Stimulated activated CD8-positive, alpha-beta memory T cell treated with anti-CD3 and anti-CD28 coated beads, Interleukin-15, amount 100 ng/mL, for 24 hours (primary cell): ENCODE measurements around the gene SLC16A1.
A peak's percentile ranks its signal among the peaks of the same experiment; 100 is the strongest.
"Not testable (repeated sequence)": the region's sequence is repeated elsewhere in the genome, so short reads cannot be mapped to it uniquely, and the experiment has no call there.

Experiments
- DNase-seq: peaks from one replicate; pipeline ENCODE4 v3.0.0-alpha.2; 2020; ENCODE audit warnings: low read depth

Gene SLC16A1

DNA sequence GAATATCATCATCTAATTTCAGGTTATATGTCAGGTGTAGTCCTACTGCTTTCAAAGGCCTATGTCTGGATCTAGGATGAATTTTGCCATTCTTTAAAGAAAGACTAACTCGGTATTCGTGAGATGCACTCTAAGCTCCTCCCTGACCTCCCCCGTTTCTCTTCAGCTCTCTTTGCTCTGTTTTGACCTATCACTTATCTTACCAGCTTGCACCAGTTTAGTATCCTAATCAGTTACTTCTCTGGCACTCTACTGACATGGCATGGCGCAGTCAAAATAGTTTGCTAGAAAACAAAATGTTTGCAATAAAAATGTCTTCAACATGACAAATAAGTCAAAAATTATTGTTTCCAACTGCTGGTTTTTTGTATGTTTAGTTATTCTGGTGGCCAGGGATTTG, 8.4 kb upstream of the SLC16A1 start:
- DNase-seq, result no peak

DNA sequence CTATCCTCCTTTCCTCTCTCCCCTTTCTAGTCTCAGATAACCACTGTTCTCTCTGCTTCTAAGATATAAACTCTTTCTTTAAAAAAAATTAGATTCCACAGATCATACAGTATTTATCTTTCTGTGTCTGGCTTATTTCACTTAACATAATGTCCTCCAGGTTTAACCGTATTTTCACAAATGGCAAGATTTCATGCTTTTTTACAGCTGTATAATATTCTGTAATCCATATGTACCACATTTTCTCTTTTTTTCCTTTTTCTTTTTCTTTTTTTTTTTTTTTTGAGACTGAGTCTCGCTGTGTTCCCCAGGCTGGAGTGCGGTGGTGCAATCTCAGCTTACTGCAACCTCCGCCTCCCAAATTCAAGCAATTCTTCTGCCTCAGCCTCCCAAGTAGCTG, 5.1 kb upstream of the SLC16A1 start:
- no peak for DNase-seq

GRCh38 chr1:112960384-112960783, 4.4 kb upstream of the SLC16A1 start:
- no peak for DNase-seq

DNA sequence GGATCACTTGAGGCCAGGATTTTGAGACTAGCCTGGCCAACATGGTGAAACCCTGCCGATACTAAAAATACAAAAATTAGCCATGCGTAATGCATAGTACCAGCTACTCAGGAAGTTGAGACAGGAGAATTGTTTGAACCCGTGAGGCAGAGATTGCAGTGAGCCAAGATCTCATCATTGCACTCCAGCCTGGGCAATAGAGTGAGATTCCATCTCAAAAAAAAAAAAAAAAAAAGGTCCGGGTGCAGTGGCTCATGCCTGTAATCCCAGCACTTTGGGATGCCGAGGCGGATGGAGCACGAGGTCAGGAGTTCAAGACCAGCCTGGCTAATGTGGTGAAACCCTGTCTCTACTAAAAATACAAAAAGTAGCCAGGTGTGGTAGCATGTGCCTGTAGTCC, 2.2 kb upstream of the SLC16A1 start:
- not testable (repeated sequence) for DNase-seq

DNA sequence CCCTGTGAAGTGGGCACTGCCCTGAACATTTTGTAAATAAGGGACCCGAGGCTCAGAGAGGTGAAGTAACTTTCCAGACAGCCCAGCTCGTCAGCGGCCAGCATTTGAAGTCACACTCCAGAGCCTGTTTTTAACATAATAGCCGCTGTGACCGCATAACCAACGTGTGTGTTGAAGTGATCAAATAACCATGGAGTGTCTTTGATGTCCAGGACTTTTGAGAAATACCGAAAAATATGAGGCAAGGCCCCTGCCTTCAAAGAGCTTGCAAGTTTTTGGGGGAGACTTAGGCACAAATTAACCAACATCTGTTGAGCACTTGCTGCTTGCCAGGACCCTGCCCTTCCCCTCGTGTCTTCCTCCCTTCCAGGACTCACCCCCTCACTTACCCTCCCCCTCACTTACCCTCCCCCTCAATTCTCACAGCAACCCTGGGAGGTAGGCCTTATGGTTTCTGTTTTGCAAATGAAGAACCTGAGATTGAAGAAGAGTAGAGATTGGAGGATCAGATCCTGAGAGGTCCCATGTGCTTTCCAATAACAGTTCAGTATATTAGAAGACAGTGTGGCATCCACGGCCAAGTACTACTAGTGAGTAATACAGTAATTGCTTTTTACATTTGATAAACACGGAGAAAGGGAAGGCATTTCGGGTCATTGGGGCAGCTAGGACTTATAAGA, 1.3 kb upstream of the SLC16A1 start:
- DNase-seq, result peak; percentile 2

GRCh38 chr1:112956544-112957132, 642 bp upstream of the SLC16A1 start:
- DNase-seq, result no peak

- peak; percentile 16 for DNase-seq
Measured at GRCh38 chr1:112954945-112955772, 837 bp downstream of the SLC16A1 start.

DNA sequence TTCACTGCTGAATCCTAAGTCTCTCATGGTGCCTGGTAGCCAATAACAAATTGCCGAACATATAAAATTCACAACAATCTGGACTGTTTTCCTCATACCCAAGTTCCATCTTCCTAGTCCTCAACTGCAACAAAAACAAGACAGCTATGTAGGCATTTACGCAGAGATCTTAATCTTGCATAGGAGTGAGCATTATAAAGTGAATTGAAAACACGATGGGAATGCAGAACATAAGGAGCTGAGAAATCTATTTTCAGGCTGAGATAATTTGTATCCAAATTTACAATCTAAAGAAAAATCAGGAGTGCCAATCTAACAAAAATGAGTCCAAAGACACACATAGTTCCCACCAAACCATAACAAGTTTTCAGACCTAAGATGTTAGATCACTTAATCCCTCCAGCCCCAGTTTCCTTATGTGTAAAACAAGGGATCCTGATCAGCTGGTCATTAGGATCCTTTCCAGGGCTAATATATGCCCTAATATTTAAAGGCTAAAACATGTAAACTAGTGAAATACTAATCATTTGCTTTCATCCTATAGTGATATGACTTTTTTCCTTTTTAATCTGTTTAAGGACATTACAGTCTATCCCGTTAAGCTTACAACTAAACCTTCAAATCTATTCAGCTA, 1.9 kb downstream of the SLC16A1 start:
- DNase-seq, result no peak

GRCh38 chr1:112950426-112950825, 5.6 kb downstream of the SLC16A1 start:
- DNase-seq, result no peak

DNA sequence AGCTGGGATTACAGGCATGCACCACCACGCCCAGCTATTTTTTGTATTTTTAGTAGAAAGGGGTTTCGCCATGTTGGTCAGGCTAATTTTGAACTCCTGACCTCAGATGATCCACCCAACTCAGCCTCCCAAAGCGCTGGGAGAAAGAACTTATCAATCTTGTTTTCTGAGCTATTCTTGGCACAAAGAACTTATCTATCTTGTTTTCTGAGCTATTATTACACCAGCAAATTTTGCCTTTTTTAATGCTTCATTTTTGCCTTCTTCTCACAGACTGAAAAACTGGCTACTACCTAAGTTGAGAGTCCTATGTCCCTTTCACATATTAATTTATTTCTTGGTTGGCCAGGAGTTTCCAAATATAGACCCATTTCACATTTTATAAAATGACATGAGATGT, 9.3 kb downstream of the SLC16A1 start:
- no peak for DNase-seq

DNA sequence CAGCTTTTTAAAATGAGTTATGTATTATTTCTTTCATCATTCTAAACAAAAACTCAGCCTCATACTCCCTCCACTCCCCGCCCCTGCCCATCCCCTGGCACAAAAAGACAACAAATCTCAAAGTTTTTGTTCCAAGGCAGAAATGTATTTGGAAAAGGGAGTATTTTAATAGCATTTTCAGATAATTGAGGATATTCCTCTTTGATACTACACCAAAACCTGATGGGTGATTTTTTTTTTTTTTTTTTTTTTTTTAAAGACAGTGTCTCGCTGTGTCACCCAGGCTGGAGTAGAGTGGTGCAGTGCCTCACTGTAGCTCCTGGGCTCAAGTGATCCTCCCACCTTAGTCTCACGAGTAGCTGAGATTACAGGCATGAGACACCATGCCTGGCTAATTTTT, 16.2 kb downstream of the SLC16A1 start:
- DNase-seq, result no peak

- no peak for DNase-seq
Measured at GRCh38 chr1:112938210-112938609, 17.8 kb downstream of the SLC16A1 start.

DNA sequence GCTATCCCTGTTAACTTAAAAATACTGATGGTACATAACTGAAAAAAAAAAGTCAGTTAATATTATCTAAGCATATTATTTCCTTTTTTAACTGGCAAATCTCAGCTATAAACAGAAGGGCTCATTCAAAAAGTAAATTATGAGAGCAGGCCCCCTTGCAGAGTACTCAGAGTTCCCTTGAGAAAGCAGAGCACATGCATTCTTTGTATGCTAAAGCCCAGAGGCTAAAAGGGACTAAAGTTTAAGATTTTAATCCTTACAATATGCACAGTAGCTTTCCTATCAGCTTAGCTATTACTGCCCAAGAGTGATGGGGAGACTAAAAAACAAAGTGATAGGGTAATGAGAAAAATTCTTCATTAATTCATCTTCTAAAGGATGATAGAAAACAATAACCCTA, 18.5 kb downstream of the SLC16A1 start:
- DNase-seq, result no peak

GRCh38 chr1:112937070-112937469, 18.9 kb downstream of the SLC16A1 start:
- no peak for DNase-seq

DNA sequence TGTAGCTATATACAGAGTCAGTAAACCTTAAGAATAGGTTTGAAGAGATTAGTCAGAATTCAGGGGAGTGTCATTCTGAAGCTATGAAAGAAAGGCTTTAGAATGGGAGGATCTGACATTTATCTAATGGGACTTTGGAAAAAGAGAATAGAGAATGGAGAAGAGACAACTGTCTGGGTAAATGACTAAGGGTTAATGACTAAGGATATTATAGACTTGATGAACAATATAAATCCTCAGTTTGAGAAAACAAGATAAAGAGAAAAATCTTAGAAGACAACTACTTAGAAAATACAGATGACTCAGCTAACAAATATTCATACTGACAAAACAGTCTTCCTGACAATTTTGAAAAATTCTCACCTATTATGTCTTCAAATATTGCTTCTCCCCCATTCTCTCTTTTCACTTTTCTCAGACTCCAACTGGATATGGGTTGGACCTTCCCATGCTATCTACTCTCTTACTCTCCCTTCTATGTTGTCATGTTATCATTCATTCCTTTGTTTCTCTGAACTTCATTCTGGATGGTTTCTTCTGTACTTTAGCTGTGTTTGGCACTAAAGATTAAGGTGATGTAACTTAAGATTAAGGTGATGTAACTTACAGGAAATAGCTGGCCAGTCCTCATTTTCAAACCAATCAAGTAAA, 20.4 kb downstream of the SLC16A1 start:
- no peak for DNase-seq

DNA sequence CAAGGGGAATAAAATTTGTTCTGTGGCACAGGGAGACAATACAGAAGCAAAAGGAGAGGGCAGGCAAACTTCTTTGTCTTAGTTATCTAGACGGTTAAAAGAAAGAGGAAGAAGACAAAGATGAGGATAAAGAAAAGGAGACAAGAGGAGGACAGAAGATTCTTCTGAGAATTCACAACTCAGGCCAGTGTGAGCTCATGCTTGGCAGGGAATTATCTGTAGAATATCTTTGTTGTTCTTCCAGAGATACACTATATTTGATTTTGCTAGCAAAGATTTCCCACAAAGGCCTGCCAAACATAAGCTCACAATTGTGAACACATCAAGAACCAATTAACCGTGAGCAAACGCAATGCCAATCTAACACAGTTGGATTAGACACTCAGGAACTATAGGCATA, 21.4 kb downstream of the SLC16A1 start:
- DNase-seq, result no peak

DNA sequence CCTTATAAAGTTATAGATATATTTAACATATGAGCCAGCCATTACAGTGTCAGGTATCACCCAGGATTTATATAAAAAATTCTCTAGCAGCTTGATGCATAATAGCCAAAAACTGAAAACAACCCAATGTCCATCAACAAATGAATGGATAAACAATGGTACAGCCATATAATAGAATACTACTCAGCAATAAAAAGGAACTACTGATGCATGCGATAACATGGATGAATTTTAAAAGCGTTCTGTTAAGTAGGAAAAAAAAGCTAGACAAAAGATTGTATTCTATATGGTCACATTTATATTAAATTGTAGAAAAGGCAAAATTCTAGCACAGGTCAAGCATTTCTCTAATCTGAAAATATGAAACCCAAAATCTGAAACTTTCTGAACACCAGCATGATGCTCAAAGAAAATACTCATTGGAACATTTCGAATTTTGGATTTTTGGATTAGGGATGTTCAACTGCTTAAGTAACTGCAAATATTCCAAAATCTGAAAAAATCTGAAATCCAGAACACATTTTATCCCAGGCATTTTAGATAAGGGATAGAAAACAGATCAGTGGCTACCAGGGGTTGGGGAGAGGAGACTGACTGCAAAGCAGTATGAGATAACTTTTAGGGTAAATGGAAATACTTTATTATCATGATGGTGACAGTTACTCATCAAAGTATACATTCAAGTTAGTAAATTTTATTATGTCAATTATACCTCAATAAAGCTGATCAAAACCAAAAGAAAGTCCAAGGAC, 22.0 kb downstream of the SLC16A1 start:
- DNase-seq, result no peak

GRCh38 chr1:112929979-112930378, 26.0 kb downstream of the SLC16A1 start:
- DNase-seq, result no peak

- no peak for DNase-seq
Measured at GRCh38 chr1:112927462-112927990, 28.5 kb downstream of the SLC16A1 start.

DNA sequence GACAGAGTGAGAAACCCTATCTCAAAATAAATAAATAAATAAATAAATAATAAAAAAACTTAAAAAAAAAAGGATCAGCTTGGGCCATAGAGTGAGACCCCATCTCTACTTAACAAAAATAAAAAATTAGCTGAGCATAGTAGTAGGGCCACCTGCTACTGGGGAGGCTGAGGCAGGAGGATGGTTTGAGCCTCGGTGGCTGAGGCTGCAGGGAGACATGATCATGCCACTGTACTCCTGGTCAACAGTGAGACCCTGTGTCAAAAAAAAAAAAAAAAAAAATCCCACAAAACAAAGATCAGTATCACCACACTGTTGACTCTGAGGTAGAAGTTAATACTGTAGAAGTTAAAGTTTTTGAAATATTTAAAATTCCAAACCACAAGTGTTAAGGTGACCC, 29.1 kb downstream of the SLC16A1 start:
- no peak for DNase-seq

DNA sequence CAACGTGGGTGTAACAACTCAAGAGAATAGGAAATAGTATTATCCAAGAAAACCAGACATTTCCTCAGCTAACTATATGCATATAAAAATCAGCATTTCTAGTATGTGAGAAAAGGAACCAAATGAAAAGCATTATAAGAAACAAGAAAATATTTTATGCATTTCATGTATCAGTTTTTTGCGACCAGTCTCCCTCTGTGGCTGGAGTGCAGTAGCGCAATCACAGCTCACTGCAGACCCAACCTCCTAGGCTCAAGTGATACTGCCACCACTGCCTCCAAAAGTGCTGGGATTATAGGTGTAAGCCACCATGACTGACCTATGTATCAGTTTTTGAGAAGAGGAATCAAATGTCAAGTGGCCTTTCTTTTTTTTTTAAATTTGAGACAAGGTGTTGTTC, 31.0 kb downstream of the SLC16A1 start:
- no peak for DNase-seq
